ENCODE results near the gene IFT57. TPM values are rescaled to one million over a fixed set of nuclear protein-coding genes. Genes with fewer than 3 reads are reported as not detected.

The IFT57 gene
- total and polyA plus RNA-seq, 10 of the 15 experiments (the other 5 are each of a cell fraction or from before 2014, with no cell fraction given) = 1.8 to 25.0 (median 7.5) TPM

DNA sequence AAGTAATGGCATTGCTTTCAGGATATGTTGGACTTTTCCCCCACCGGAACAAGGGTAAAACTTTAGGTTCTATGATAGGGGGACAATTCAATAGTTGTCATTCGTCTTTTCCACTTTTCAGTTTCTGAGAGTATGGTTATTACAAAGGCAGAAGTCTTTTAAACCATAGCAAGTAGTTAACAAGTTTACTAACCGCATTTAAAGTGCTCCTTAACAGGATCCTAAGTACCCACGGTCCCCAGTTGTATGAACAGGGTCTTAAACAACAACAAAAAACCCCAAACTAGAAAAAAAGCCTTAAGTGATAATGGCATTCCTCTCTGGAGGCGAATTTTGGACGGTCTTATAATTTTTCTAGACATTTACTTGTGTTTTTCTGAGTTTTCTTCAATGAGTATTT is 831 bp downstream of the IFT57 start:
- TF ChIP-seq NR2C1 (IDR thresholded peaks at IDR 0.05) (no peak), RUNX3 (IDR thresholded peaks at IDR 0.05; ENCODE audit: low read length) (peak; percentile 48; the same call in 1 of the 2 replicates)
- Histone ChIP-seq H4K20me1 (ENCODE audit: control insufficient read depth, insufficient read depth) (no peaks in the 10 kb centered on the region), H2AFZ (ENCODE audit: control insufficient read depth, low read depth, low read length) (peak overlapping the region; percentile 96), H3K9ac (ENCODE audit: control insufficient read depth, insufficient read depth, low read length) (peak overlapping the region; percentile 65; the same call in 1 of the 2 replicates), H3K4me2 (ENCODE audit: control insufficient read depth, insufficient read depth) (peak overlapping the region; percentile 95), H3K79me2 (ENCODE audit: control insufficient read depth, insufficient read depth, low read length) (no peaks in the 10 kb centered on the region; the same call in 1 of the 2 replicates), H3K27me3 (replicated peaks in 1 of 2; ENCODE audit: control insufficient read depth in 2 of 2, insufficient read depth in 2 of 2, low read length in 1 of 2) (no peaks in the 10 kb centered on the region), H3K4me1 (ENCODE audit: control insufficient read depth, insufficient read depth, low read length) (peaks cover 9% of the 10 kb centered on the region; the same call in 1 of the 2 replicates), H3K36me3 (ENCODE audit: control insufficient read depth in 2 of 2, insufficient read depth in 2 of 2, low read length in 1 of 2) (no peaks in the 10 kb centered on the region), H3K4me3 (peak overlapping the region; percentile 67), H3K9me3 (replicated peaks; ENCODE audit: control insufficient read depth, insufficient read depth, low read length) (no peaks in the 10 kb centered on the region), H3K27ac (ENCODE audit: control insufficient read depth, insufficient read depth) (0 out of 2 replicates have a peak overlapping the region, but pooled peaks have one; percentile 27)
- 2% methylated on average over 6 of the region's 6 CpGs for WGBS (ENCODE audit: insufficient coverage, insufficient replicate concordance, low lambda C conversion rate, missing lambda C conversion rate)
- RAD21 ChIA-PET (ENCODE audit: unreplicated experiment) = interaction anchor here (1.5 to 1.8 kb wide), 2 partner anchors 69 to 84 kb away, joined by 3 to 7 read pairs; no protein-coding TSS in a partner anchor
- SMC1A ChIA-PET (ENCODE audit: uncharacterized antibody, unreplicated experiment) = interaction anchor here (0.8 to 1.6 kb wide), 3 partner anchors 18 to 133 kb away, joined by 3 to 5 read pairs (median 3); no protein-coding TSS in a partner anchor
- FAIRE-seq (peak; percentile 18), DNase-seq (ENCODE audit: low read depth, low spot score) (no peak), ATAC-seq (peak; percentile 3; the same call in 1 of the 3 replicates)
- in situ Hi-C loops (cut with MboI) = no loop called here
- POLR2A ChIA-PET = no interaction called here
- intact Hi-C loops (cut with micrococcal nuclease; ENCODE audit: unreplicated experiment) = loop anchor here (5.0 kb wide), 2 partner anchors 71 to 186 kb away; no protein-coding TSS in a partner anchor
- CTCF ChIA-PET = interaction anchor here (1.2 kb wide), 1 partner anchor 88 kb away, joined by 3 read pairs; no protein-coding TSS in a partner anchor
- no TSS peak for BruUV-seq (replicated peaks)

DNA sequence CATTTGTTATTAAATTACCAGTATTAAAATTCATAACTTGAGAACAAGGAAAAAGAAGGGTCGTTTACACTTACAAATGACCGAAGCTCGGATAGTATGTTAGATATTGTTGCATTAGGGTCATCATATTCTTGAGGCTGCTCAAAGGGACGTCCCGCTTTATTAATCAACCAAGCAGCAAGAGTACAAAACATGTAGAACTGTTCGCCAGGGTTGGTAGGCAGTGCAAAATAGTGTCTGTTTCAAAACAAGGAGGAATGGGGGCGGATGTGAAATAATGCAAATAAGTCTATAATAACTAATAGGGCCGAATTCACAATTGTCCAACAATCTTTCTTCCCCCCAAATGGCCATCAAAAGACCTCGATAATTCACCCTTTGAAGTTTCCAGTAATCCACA is 2.9 kb downstream of the IFT57 start:
- peak; percentile 6; the same call in 2 of the 3 replicates for ATAC-seq
- H2AFZ ChIP-seq (ENCODE audit: control insufficient read depth, low read depth, low read length) = peak overlapping the region; percentile 69
- no peak overlapping the region; the same call in 1 of the 2 replicates for H3K9ac ChIP-seq (ENCODE audit: control insufficient read depth, insufficient read depth, low read length)

More for the DNA sequence above, 2.9 kb downstream of the IFT57 start:
- H3K4me2 ChIP-seq (ENCODE audit: control insufficient read depth, insufficient read depth) = peak overlapping the region; percentile 78
- ChIA-PET SMC1A (ENCODE audit: uncharacterized antibody, unreplicated experiment) (interaction anchor here (1.0 to 1.5 kb wide), 2 partner anchors 8 to 127 kb away, joined by 3 read pairs; no protein-coding TSS in a partner anchor), RAD21 (ENCODE audit: unreplicated experiment) (interaction anchor here (1.0 kb wide), 1 partner anchor 186 kb away, joined by 4 read pairs; no protein-coding TSS in a partner anchor), CTCF (interaction anchor here (1.5 kb wide), 1 partner anchor 8 kb away, joined by 3 read pairs; no protein-coding TSS in a partner anchor), POLR2A (no interaction called here)
- no peaks in the 10 kb centered on the region for H3K9me3 ChIP-seq (replicated peaks; ENCODE audit: control insufficient read depth, insufficient read depth, low read length)
- no peaks in the 10 kb centered on the region; the same call in 1 of the 2 replicates for H3K79me2 ChIP-seq (ENCODE audit: control insufficient read depth, insufficient read depth, low read length)
- under 1% methylated on average over 9 of the region's 9 CpGs for WGBS (ENCODE audit: insufficient coverage, insufficient replicate concordance, low lambda C conversion rate, missing lambda C conversion rate)
- H3K27me3 ChIP-seq (replicated peaks in 1 of 2; ENCODE audit: control insufficient read depth in 2 of 2, insufficient read depth in 2 of 2, low read length in 1 of 2) = no peaks in the 10 kb centered on the region
- DNase-seq (ENCODE audit: low read depth, low spot score) (no peak), FAIRE-seq (no peak)
- in situ Hi-C loops (cut with MboI) (no loop called here), intact Hi-C loops (cut with micrococcal nuclease; ENCODE audit: unreplicated experiment) (no loop called here)
- no TSS peak for BruUV-seq (replicated peaks)
- H3K27ac ChIP-seq (ENCODE audit: control insufficient read depth, insufficient read depth) = peak overlapping the region; percentile 4; the same call in 1 of the 2 replicates
- peak overlapping the region; percentile 27; the same call in 1 of the 2 replicates for H3K4me3 ChIP-seq
- TF ChIP-seq, protein P1, sequence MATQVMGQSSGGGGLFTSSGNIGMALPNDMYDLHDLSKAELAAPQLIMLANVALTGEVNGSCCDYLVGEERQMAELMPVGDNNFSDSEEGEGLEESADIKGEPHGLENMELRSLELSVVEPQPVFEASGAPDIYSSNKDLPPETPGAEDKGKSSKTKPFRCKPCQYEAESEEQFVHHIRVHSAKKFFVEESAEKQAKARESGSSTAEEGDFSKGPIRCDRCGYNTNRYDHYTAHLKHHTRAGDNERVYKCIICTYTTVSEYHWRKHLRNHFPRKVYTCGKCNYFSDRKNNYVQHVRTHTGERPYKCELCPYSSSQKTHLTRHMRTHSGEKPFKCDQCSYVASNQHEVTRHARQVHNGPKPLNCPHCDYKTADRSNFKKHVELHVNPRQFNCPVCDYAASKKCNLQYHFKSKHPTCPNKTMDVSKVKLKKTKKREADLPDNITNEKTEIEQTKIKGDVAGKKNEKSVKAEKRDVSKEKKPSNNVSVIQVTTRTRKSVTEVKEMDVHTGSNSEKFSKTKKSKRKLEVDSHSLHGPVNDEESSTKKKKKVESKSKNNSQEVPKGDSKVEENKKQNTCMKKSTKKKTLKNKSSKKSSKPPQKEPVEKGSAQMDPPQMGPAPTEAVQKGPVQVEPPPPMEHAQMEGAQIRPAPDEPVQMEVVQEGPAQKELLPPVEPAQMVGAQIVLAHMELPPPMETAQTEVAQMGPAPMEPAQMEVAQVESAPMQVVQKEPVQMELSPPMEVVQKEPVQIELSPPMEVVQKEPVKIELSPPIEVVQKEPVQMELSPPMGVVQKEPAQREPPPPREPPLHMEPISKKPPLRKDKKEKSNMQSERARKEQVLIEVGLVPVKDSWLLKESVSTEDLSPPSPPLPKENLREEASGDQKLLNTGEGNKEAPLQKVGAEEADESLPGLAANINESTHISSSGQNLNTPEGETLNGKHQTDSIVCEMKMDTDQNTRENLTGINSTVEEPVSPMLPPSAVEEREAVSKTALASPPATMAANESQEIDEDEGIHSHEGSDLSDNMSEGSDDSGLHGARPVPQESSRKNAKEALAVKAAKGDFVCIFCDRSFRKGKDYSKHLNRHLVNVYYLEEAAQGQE (IDR thresholded peaks at IDR 0.05; ENCODE audit: low read depth, low read length) = no peak
- TF ChIP-seq, protein P2, sequence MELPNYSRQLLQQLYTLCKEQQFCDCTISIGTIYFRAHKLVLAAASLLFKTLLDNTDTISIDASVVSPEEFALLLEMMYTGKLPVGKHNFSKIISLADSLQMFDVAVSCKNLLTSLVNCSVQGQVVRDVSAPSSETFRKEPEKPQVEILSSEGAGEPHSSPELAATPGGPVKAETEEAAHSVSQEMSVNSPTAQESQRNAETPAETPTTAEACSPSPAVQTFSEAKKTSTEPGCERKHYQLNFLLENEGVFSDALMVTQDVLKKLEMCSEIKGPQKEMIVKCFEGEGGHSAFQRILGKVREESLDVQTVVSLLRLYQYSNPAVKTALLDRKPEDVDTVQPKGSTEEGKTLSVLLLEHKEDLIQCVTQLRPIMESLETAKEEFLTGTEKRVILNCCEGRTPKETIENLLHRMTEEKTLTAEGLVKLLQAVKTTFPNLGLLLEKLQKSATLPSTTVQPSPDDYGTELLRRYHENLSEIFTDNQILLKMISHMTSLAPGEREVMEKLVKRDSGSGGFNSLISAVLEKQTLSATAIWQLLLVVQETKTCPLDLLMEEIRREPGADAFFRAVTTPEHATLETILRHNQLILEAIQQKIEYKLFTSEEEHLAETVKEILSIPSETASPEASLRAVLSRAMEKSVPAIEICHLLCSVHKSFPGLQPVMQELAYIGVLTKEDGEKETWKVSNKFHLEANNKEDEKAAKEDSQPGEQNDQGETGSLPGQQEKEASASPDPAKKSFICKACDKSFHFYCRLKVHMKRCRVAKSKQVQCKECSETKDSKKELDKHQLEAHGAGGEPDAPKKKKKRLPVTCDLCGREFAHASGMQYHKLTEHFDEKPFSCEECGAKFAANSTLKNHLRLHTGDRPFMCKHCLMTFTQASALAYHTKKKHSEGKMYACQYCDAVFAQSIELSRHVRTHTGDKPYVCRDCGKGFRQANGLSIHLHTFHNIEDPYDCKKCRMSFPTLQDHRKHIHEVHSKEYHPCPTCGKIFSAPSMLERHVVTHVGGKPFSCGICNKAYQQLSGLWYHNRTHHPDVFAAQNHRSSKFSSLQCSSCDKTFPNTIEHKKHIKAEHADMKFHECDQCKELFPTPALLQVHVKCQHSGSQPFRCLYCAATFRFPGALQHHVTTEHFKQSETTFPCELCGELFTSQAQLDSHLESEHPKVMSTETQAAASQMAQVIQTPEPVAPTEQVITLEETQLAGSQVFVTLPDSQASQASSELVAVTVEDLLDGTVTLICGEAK (IDR thresholded peaks at IDR 0.05; ENCODE audit: borderline replicate concordance) = peak; percentile 84
- 0 out of 3 replicates have a peak, but pooled peaks have one; percentile 29 for TF ChIP-seq POU2F2 (IDR thresholded peaks at IDR 0.05; ENCODE audit: borderline replicate concordance, low read depth, low read length)
- H3K4me1 ChIP-seq (ENCODE audit: control insufficient read depth, insufficient read depth, low read length) = peaks cover 9% of the 10 kb centered on the region; the same call in 1 of the 2 replicates
- no peaks in the 10 kb centered on the region for H4K20me1 ChIP-seq (ENCODE audit: control insufficient read depth, insufficient read depth)
- no peaks in the 10 kb centered on the region for H3K36me3 ChIP-seq (ENCODE audit: control insufficient read depth in 2 of 2, insufficient read depth in 2 of 2, low read length in 1 of 2)
